Upper lobe of right lung (tissue), 1 donor: ENCODE results near the gene MYO5A. TPM values are rescaled to one million over a fixed set of nuclear protein-coding genes. Genes with fewer than 3 reads are reported as not detected.

Source experiments
- ATAC-seq: fragments of 200-7000 bp; cut with Tn5 transposase; one replicate; pipeline ENCODE4 v1.9.1; 2020; ENCODE audit warnings: mild to moderate bottlenecking, moderate library complexity
- DNase-seq: peaks from one replicate; pipeline ENCODE4 v3.0.0-alpha.2; 2020
- H3K27ac ChIP-seq: fragments of 200-600 bp; one replicate; pipeline ENCODE4 v1.8.0; 2022
- H3K27me3 ChIP-seq: fragments of 200-600 bp; one replicate; pipeline ENCODE4 v1.8.0; 2022; ENCODE audit warnings: mild to moderate bottlenecking
- H3K36me3 ChIP-seq: fragments of 200-600 bp; one replicate; pipeline ENCODE4 v1.8.0; 2022
- H3K4me1 ChIP-seq: fragments of 200-600 bp; one replicate; pipeline ENCODE4 v1.8.0; 2022
- H3K4me3 ChIP-seq: fragments of 200-600 bp; one replicate; pipeline ENCODE4 v1.8.0; 2022; ENCODE audit warnings: mild to moderate bottlenecking
- H3K9me3 ChIP-seq: fragments of 200-600 bp; one replicate; pipeline ENCODE4 v1.8.0; 2022
- CTCF ChIP-seq: fragments of 200-600 bp; IDR thresholded peaks from one replicate; pipeline ENCODE4 v1.8.0; 2022; ENCODE audit warnings: antibody characterized with exemption
- intact Hi-C: fragments of 100-400 bp; cut with DNase I; formaldehyde crosslinking; loops from one replicate; pipeline ENCODE4 v1.11.0; 2022
- total RNA-seq: library from RNA; stranded (reverse); fragmentation: NEBNext Ultra II Directional; extraction: Animal tissue kit (Norgen Biotek cat#: 25700); gene quantifications from one replicate; pipeline ENCODE4 v1.2.1, GENCODE V29; 2021
- donor health status: DM: no; HTN: yes; CAD: no; lungs with severe emphysema.

Gene MYO5A
- total RNA-seq, 1 donor from 2014 or later: 26.0 TPM

GRCh38 chr15:52309154-52309548, 219.5 kb downstream of the MYO5A start:
- TF ChIP-seq CTCF: no peak
- Histone ChIP-seq H3K36me3 (peaks cover 11% of the 10 kb centered on the region), H3K27ac (no peak overlapping the region), H3K4me1 (no peaks in the 10 kb centered on the region), H3K9me3 (no peaks in the 10 kb centered on the region), H3K27me3 (no peaks in the 10 kb centered on the region), H3K4me3 (no peak overlapping the region)
- intact Hi-C loops: no loop called here
- ATAC-seq (peak; percentile 58), DNase-seq (no peak)

GRCh38 chr15:52308446-52309153, 220.1 kb downstream of the MYO5A start:
- Histone ChIP-seq H3K27me3 (no peaks in the 10 kb centered on the region), H3K4me1 (no peaks in the 10 kb centered on the region), H3K9me3 (no peaks in the 10 kb centered on the region), H3K36me3 (peaks cover 10% of the 10 kb centered on the region), H3K4me3 (no peak overlapping the region), H3K27ac (no peak overlapping the region)
- intact Hi-C loops: no loop called here
- ATAC-seq (peak; percentile 57), DNase-seq (no peak)
- no peak for TF ChIP-seq CTCF

- intact Hi-C loops: no loop called here
These were observed 220.8 kb downstream of the MYO5A start for GRCh38 chr15:52307847-52308246.

GRCh38 chr15:52306270-52306669, 222.4 kb downstream of the MYO5A start:
- intact Hi-C loops: no loop called here
- DNase-seq (no peak), ATAC-seq (no peak)
- Histone ChIP-seq H3K4me3 (no peak overlapping the region), H3K36me3 (no peaks in the 10 kb centered on the region), H3K27me3 (no peaks in the 10 kb centered on the region), H3K4me1 (no peaks in the 10 kb centered on the region), H3K9me3 (no peaks in the 10 kb centered on the region), H3K27ac (no peak overlapping the region)
- no peak for TF ChIP-seq CTCF

More at GRCh38 chr15:52307847-52308246, 220.8 kb downstream of the MYO5A start:
- no peak for TF ChIP-seq CTCF
- Histone ChIP-seq H3K9me3 (no peaks in the 10 kb centered on the region), H3K4me1 (no peaks in the 10 kb centered on the region), H3K36me3 (peaks cover 3% of the 10 kb centered on the region), H3K27ac (no peak overlapping the region), H3K27me3 (no peaks in the 10 kb centered on the region), H3K4me3 (no peak overlapping the region)
- ATAC-seq (no peak), DNase-seq (no peak)

GRCh38 chr15:52303093-52303772, 225.4 kb downstream of the MYO5A start:
- Histone ChIP-seq H3K36me3 (no peaks in the 10 kb centered on the region), H3K27ac (no peak overlapping the region), H3K4me3 (no peak overlapping the region), H3K9me3 (no peaks in the 10 kb centered on the region), H3K4me1 (no peaks in the 10 kb centered on the region), H3K27me3 (no peaks in the 10 kb centered on the region)
- TF ChIP-seq CTCF: no peak
- DNase-seq (no peak), ATAC-seq (no peak)
- intact Hi-C loops: no loop called here
